GM18517 (cell line): Measurements from ENCODE around the gene MAGEF1.

ENCODE experiments used
- ATAC-seq: cut with Tn5 transposase; IDR thresholded peaks from one replicate; pipeline ENCODE4 v1.9.1; 2021; ENCODE audit warnings: mild to moderate bottlenecking, moderate library complexity; ENCODE audit not compliant: unreplicated experiment

Gene MAGEF1

GRCh38 chr3:184711493-184712247 is at the start of gene MAGEF1:
Gene MAGEF1, minus strand, starts transcription at chr3:184712064. Its CDS starts 243 bp downstream, at chr3:184711821.
- ATAC-seq: peak; percentile 62

GRCh38 chr3:184761075-184761841 is 49.4 kb upstream of the MAGEF1 start:
- no peak for ATAC-seq

GRCh38 chr3:184760337-184761074 is 48.6 kb upstream of the MAGEF1 start:
- ATAC-seq: no peak

GRCh38 chr3:184759666-184760200 is 47.9 kb upstream of the MAGEF1 start:
- ATAC-seq: no peak

GRCh38 chr3:184758056-184758455 is 46.2 kb upstream of the MAGEF1 start:
- no peak for ATAC-seq

- no peak for ATAC-seq
Observed at GRCh38 chr3:184757022-184757651, 45.3 kb upstream of the MAGEF1 start.

GRCh38 chr3:184756151-184757021 is 44.5 kb upstream of the MAGEF1 start:
- ATAC-seq: no peak

GRCh38 chr3:184755315-184755731 is 43.5 kb upstream of the MAGEF1 start:
- no peak for ATAC-seq

GRCh38 chr3:184752361-184752760 is 40.5 kb upstream of the MAGEF1 start:
- no peak for ATAC-seq

GRCh38 chr3:184751204-184752040 is 39.6 kb upstream of the MAGEF1 start:
- ATAC-seq: no peak

GRCh38 chr3:184750349-184751083 is 38.7 kb upstream of the MAGEF1 start:
- ATAC-seq: no peak

GRCh38 chr3:184749168-184749744 is 37.4 kb upstream of the MAGEF1 start:
- no peak for ATAC-seq

GRCh38 chr3:184748219-184749135 is 36.6 kb upstream of the MAGEF1 start:
- no peak for ATAC-seq

GRCh38 chr3:184746131-184747120 is 34.6 kb upstream of the MAGEF1 start:
- ATAC-seq: no peak

GRCh38 chr3:184745526-184745925 is 33.7 kb upstream of the MAGEF1 start:
- no peak for ATAC-seq

GRCh38 chr3:184743248-184743647 is 31.4 kb upstream of the MAGEF1 start:
- ATAC-seq: no peak
